Brain microvascular endothelial cell (primary cell): ENCODE results near the gene TTC8.

Source experiments
- DNase-seq: peaks from one replicate; pipeline ENCODE4 v3.0.0-alpha.2; 2020
- H3K27ac ChIP-seq: fragments of 250-450 bp; sonication (Bioruptor Pico); 2 replicates; pipeline ENCODE4 v1.5.1; 2020; ENCODE audit warnings: mild to moderate bottlenecking, moderate library complexity
- H3K27me3 ChIP-seq: fragments of 250-450 bp; sonication (Bioruptor Pico); replicated peaks from 2 replicates; pipeline ENCODE4 v1.5.1; 2020; ENCODE audit warnings: mild to moderate bottlenecking
- H3K36me3 ChIP-seq: fragments of 250-450 bp; sonication (Bioruptor Pico); replicated peaks from 2 replicates; pipeline ENCODE4 v1.5.1; 2020; ENCODE audit warnings: mild to moderate bottlenecking
- H3K4me3 ChIP-seq: 2 replicates; pipeline ENCODE4 v1.5.1; 2011; ENCODE audit warnings: low read depth, mild to moderate bottlenecking, control low read depth, low read length, moderate library complexity
- in situ Hi-C: cut with HindIII; loops from 2 replicates; pipeline ENCODE4 v1.10.0; 2017; ENCODE audit warnings: low sequenced_read_pairs, low pct_ligation_motif_present
- TF ChIP-seq, protein P1 (sequence below): IDR thresholded peaks from 2 replicates; pipeline ENCODE4 v1.5.1; 2011; ENCODE audit warnings: low read depth, mild to moderate bottlenecking, moderate library complexity, low read length, control low read depth, inconsistent platforms; ENCODE audit errors: missing control alignments

The TTC8 gene

GRCh38 chr14:88870777-88871176 is 46.3 kb downstream of the TTC8 start:
- in situ Hi-C loops, result no loop called here
- no peak for DNase-seq
- TF ChIP-seq, protein P1, sequence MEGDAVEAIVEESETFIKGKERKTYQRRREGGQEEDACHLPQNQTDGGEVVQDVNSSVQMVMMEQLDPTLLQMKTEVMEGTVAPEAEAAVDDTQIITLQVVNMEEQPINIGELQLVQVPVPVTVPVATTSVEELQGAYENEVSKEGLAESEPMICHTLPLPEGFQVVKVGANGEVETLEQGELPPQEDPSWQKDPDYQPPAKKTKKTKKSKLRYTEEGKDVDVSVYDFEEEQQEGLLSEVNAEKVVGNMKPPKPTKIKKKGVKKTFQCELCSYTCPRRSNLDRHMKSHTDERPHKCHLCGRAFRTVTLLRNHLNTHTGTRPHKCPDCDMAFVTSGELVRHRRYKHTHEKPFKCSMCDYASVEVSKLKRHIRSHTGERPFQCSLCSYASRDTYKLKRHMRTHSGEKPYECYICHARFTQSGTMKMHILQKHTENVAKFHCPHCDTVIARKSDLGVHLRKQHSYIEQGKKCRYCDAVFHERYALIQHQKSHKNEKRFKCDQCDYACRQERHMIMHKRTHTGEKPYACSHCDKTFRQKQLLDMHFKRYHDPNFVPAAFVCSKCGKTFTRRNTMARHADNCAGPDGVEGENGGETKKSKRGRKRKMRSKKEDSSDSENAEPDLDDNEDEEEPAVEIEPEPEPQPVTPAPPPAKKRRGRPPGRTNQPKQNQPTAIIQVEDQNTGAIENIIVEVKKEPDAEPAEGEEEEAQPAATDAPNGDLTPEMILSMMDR, result no peak

DNA sequence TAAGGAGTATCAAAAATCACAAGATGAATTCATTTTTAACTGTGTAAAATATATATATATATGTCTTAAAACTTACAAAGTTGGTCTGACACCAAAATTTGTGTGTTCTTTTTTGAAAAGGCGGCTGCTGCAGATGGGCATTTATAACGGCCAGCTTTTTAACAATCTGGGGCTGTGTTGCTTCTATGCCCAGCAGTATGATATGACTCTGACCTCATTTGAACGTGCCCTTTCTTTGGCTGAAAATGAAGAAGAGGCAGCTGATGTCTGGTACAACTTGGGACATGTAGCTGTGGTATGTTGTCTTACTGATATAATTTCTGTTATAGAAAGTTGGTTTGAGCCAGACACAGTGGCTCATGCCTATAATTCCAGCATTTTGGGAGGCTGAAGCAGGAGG is 47.0 kb downstream of the TTC8 start:
- DNase-seq, result no peak
- TF ChIP-seq, protein P1, result no peak
- in situ Hi-C loops, result no loop called here
- H3K36me3 ChIP-seq, result peaks cover 8% of the 10 kb centered on the region
- no peaks in the 10 kb centered on the region for H3K27me3 ChIP-seq
- no peak overlapping the region for H3K4me3 ChIP-seq
- no peak overlapping the region for H3K27ac ChIP-seq

More at GRCh38 chr14:88870777-88871176, 46.3 kb downstream of the TTC8 start:
- Histone ChIP-seq H3K4me3 (no peak overlapping the region), H3K27ac (no peak overlapping the region), H3K27me3 (no peaks in the 10 kb centered on the region), H3K36me3 (peaks cover 8% of the 10 kb centered on the region)

GRCh38 chr14:88872976-88873375 is 48.5 kb downstream of the TTC8 start:
- no peak overlapping the region for H3K27ac ChIP-seq
- TF ChIP-seq, protein P1, result no peak

GRCh38 chr14:88877192-88877591 is 52.7 kb downstream of the TTC8 start:
- in situ Hi-C loops, result no loop called here
- H3K36me3 ChIP-seq, result peaks cover 5% of the 10 kb centered on the region

More at GRCh38 chr14:88872976-88873375, 48.5 kb downstream of the TTC8 start:
- no peak for DNase-seq
- Histone ChIP-seq H3K4me3 (no peak overlapping the region), H3K27me3 (no peaks in the 10 kb centered on the region), H3K36me3 (peaks cover 8% of the 10 kb centered on the region)
- in situ Hi-C loops, result no loop called here

DNA sequence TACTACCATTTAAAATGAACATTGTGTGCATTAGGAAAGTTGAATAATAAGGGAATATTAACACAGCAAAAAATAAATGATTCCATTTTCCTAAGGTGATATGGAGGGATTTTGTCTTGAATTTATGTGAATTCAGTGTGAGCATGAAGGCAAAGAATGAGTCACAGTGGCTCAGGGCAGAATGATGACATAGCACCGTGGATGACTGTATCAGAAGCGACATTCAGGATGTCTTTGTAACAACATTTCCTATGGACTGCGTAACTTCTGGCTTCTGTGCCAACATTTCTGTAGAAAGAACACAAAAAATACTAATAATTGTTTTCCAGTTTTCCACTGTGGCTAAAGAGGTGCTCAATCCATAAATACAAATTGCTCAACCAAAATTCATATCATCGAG is 54.6 kb downstream of the TTC8 start:
- Histone ChIP-seq H3K36me3 (no peaks in the 10 kb centered on the region), H3K27me3 (no peaks in the 10 kb centered on the region), H3K27ac (peak overlapping the region; percentile 66)

More at GRCh38 chr14:88877192-88877591, 52.7 kb downstream of the TTC8 start:
- Histone ChIP-seq H3K27me3 (no peaks in the 10 kb centered on the region), H3K4me3 (no peak overlapping the region), H3K27ac (no peak overlapping the region)
- TF ChIP-seq, protein P1, result no peak
- no peak for DNase-seq

More for the DNA sequence above, 54.6 kb downstream of the TTC8 start:
- no peak overlapping the region for H3K4me3 ChIP-seq
- in situ Hi-C loops, result no loop called here
- DNase-seq, result peak; percentile 93
- TF ChIP-seq, protein P1, result no peak
